ENCODE data around the gene NRXN3.

NRXN3 gene

DNA sequence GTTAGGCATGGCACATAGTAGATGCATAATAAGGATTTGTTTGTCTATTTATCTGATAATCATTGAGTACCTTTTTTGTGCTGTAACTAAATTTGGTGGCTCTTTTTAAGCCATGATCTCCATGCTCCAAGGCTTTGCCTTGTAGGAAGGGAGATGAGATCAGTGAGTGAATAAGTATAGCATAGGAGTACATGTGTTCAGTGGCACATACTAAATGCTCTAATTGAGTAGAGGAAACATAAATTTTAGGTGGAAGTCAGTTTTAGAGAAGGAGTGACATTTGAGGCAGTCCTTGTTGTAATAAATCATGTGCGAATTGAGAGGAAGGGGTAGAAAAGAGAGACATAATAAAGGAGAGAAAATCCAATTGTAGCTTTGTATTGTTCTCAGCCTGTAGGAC is 482.6 kb downstream of the NRXN3 start:
- TF ChIP-seq, protein P1, sequence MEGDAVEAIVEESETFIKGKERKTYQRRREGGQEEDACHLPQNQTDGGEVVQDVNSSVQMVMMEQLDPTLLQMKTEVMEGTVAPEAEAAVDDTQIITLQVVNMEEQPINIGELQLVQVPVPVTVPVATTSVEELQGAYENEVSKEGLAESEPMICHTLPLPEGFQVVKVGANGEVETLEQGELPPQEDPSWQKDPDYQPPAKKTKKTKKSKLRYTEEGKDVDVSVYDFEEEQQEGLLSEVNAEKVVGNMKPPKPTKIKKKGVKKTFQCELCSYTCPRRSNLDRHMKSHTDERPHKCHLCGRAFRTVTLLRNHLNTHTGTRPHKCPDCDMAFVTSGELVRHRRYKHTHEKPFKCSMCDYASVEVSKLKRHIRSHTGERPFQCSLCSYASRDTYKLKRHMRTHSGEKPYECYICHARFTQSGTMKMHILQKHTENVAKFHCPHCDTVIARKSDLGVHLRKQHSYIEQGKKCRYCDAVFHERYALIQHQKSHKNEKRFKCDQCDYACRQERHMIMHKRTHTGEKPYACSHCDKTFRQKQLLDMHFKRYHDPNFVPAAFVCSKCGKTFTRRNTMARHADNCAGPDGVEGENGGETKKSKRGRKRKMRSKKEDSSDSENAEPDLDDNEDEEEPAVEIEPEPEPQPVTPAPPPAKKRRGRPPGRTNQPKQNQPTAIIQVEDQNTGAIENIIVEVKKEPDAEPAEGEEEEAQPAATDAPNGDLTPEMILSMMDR (IDR thresholded peaks at IDR 0.05; ENCODE audit: insufficient read depth, low read length, missing control alignments) = no peak
- ChIA-PET POLR2A (no interaction called here), CTCF (no interaction called here)
- H3K4me3 ChIP-seq (ENCODE audit: low read depth, low read length) = no peak overlapping the region
- no peak for DNase-seq (ENCODE audit: low read depth, low spot score)

- no peak for DNase-seq (ENCODE audit: low read depth, low spot score)
- ChIA-PET POLR2A (no interaction called here), CTCF (no interaction called here)
- TF ChIP-seq, protein P1 (IDR thresholded peaks at IDR 0.05; ENCODE audit: insufficient read depth, low read length, missing control alignments) = no peak
- H3K4me3 ChIP-seq (ENCODE audit: low read depth, low read length) = no peak overlapping the region
Measured at GRCh38 chr14:78653173-78653572, 483.0 kb downstream of the NRXN3 start.

GRCh38 chr14:78657451-78657850 is 487.3 kb downstream of the NRXN3 start:
- no peak overlapping the region for H3K4me3 ChIP-seq (ENCODE audit: low read depth, low read length)
- DNase-seq (ENCODE audit: low read depth, low spot score) = no peak
- TF ChIP-seq, protein P1 (IDR thresholded peaks at IDR 0.05; ENCODE audit: insufficient read depth, low read length, missing control alignments) = no peak
- POLR2A ChIA-PET = no interaction called here
- CTCF ChIA-PET = no interaction called here

GRCh38 chr14:78664841-78665240 is 494.7 kb downstream of the NRXN3 start:
- H3K4me3 ChIP-seq (ENCODE audit: low read depth, low read length) = no peak overlapping the region
- POLR2A ChIA-PET = no interaction called here
- CTCF ChIA-PET = no interaction called here
- no peak for DNase-seq (ENCODE audit: low read depth, low spot score)
- TF ChIP-seq, protein P1 (IDR thresholded peaks at IDR 0.05; ENCODE audit: insufficient read depth, low read length, missing control alignments) = no peak

GRCh38 chr14:78666336-78667056 is 496.3 kb downstream of the NRXN3 start:
- H3K4me3 ChIP-seq (ENCODE audit: low read depth, low read length) = no peak overlapping the region
- DNase-seq (ENCODE audit: low read depth, low spot score) = no peak
- TF ChIP-seq, protein P1 (IDR thresholded peaks at IDR 0.05; ENCODE audit: insufficient read depth, low read length, missing control alignments) = no peak
- CTCF ChIA-PET = interaction anchor here (0.8 kb wide), 1 partner anchor 69 kb away, joined by 3 read pairs; no protein-coding TSS in a partner anchor
- POLR2A ChIA-PET = no interaction called here

DNA sequence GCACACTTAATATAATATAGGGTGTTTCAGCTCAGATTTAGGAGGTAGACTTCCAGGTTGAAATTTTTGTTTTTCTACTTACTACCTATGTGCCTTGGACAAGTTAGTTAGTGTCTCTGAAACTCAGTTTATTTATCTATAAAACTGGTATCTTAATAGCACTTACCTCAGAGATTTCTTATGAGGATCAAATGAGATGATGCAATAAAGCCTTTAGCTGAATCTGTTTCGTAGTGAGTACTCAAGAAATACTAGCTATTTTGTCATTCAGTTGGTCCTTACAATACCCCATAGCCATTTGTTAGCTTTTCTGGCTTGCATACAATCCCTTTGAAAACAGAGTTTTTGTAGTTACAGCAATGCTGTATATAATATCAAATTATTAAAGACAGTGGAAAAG is 497.0 kb downstream of the NRXN3 start:
- H3K4me3 ChIP-seq (ENCODE audit: low read depth, low read length) = no peak overlapping the region
- TF ChIP-seq, protein P1 (IDR thresholded peaks at IDR 0.05; ENCODE audit: insufficient read depth, low read length, missing control alignments) = no peak
- DNase-seq (ENCODE audit: low read depth, low spot score) = no peak
- ChIA-PET POLR2A (no interaction called here), CTCF (interaction anchor here (0.8 kb wide), 1 partner anchor 70 kb away, joined by 3 read pairs; no protein-coding TSS in a partner anchor)
